Natural killer cell (primary cell): ENCODE data around the gene CACNA1B. TPM values are rescaled to one million over a fixed set of nuclear protein-coding genes. Genes with fewer than 3 reads are reported as not detected.

Source experiments
- ATAC-seq, 3 donors: fragments of 150-1000 bp in 2 of 3; fragments of 200-7000 bp in 1 of 3; cut with Tn5 transposase; 1 replicate in 1 of 3; 2 replicates in 2 of 3; pipeline ENCODE4 v1.10.0; 2021; ENCODE audit warnings: mild to moderate bottlenecking in 2 of 3, moderate library complexity in 2 of 3
- DNase-seq, 2 donors: peaks; one replicate each; pipeline versions ENCODE4 v3.0.0 to v3.0.0-alpha.2; 2013 to 2021; ENCODE audit warnings: mixed read lengths in 1 of 2
- H3K27ac ChIP-seq: one replicate; pipeline ENCODE4 v1.5.1; 2013; ENCODE audit warnings: mild to moderate bottlenecking, low read length
- H3K27me3 ChIP-seq: one replicate; pipeline ENCODE4 v1.6.1; 2013; ENCODE audit warnings: low read length; ENCODE audit not compliant: control insufficient read depth, insufficient read depth
- H3K36me3 ChIP-seq: one replicate; pipeline ENCODE4 v1.6.1; 2013; ENCODE audit warnings: low read length; ENCODE audit not compliant: control insufficient read depth, insufficient read depth
- H3K4me1 ChIP-seq: one replicate; pipeline ENCODE4 v1.6.1; 2013; ENCODE audit warnings: low read length; ENCODE audit not compliant: control insufficient read depth, insufficient read depth
- H3K4me3 ChIP-seq: one replicate; pipeline ENCODE4 v1.5.1; 2013; ENCODE audit warnings: low read length
- H3K9me3 ChIP-seq: one replicate; pipeline ENCODE4 v1.6.1; 2013; ENCODE audit warnings: low read length; ENCODE audit not compliant: control insufficient read depth, insufficient read depth
- H3K27ac Mint-ChIP-seq, 2 donors: one replicate each; pipeline ENCODE4 v1.8.0; 2022; ENCODE audit warnings: mild to moderate bottlenecking in 2 of 2, mixed read lengths in 2 of 2, moderate library complexity in 1 of 2
- H3K27me3 Mint-ChIP-seq, 2 donors: one replicate each; pipeline ENCODE4 v1.8.0; 2022; ENCODE audit warnings: low read depth in 2 of 2, mixed read lengths in 2 of 2
- H3K36me3 Mint-ChIP-seq: one replicate; pipeline ENCODE4 v1.8.0; 2022; ENCODE audit warnings: mixed read lengths
- H3K4me1 Mint-ChIP-seq, 2 donors: one replicate each; pipeline ENCODE4 v1.8.0; 2022; ENCODE audit warnings: mixed read lengths in 2 of 2
- H3K4me3 Mint-ChIP-seq: one replicate; pipeline ENCODE4 v1.8.0; 2022; ENCODE audit warnings: mild to moderate bottlenecking, moderate library complexity, mixed read lengths
- H3K9me3 Mint-ChIP-seq, 2 donors: one replicate each; pipeline ENCODE4 v1.8.0; 2022; ENCODE audit warnings: mixed read lengths in 2 of 2
- WGBS: methylation state at CpG from one replicate; pipeline ENCODE4 v1.1.7; 2013; ENCODE audit warnings: missing lambda C conversion rate; ENCODE audit not compliant: insufficient coverage; 5-methylcytosine and 5-hydroxymethylcytosine counted together
- intact Hi-C: fragments of 100-400 bp; cut with micrococcal nuclease; formaldehyde crosslinking; loops from one replicate; pipeline ENCODE4 v1.14.2; 2022
- total RNA-seq, 4 donors: library from RNA; stranded (reverse); fragments of 120-200 nt in 1 of 4; gene quantifications; one replicate each; pipeline versions ENCODE4 v1.2.3 to v1.2.4, GENCODE V29; 2013 to 2022
- TF ChIP-seq, protein P1 (sequence below): fragments of 200-600 bp; IDR thresholded peaks from one replicate; pipeline ENCODE4 v1.8.0; 2022; ENCODE audit warnings: antibody characterized with exemption

Gene CACNA1B
- total RNA-seq, 3 donors from 2014 or later (not counting 1 experiment from before 2014, with no cell fraction given): 0.07 TPM; not detected in 2

DNA sequence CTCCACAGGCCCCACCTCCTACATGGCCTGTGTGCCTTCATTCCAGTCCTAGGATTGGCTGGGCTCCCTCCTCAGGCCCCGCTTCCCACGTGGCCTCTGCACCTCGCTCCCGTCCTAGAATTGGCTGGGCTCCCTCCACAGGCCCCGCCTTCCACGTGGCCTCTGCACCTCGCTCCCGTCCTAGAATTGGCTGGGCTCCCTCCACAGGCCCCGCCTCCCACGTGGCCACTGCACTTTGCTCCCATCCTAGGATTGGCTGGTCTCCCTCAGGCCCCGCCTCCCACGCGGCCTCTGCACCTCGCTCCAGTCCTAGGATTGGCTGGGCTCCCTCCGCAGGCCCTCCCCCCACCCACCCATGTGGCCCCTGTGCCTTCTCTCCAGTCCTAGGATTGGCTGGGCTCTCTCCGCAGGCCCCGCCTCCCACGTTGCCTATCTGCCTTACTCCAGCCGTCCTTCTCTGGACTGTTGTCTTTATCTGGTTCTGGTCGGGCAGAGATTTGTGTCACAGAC lies 45.3 kb upstream of the CACNA1B start:
- Histone ChIP-seq H3K4me3 (no peak overlapping the region), H3K27me3 (no peaks in the 10 kb centered on the region), H3K27ac (no peak overlapping the region), H3K9me3 (no peaks in the 10 kb centered on the region), H3K4me1 (no peaks in the 10 kb centered on the region), H3K36me3 (peaks cover 50% of the 10 kb centered on the region)
- H3K27me3 Mint-ChIP-seq: no peaks in the 10 kb centered on the region
- intact Hi-C loops: no loop called here
- WGBS: 97% methylated on average over 20 of the region's 20 CpGs
- ATAC-seq (no peak), DNase-seq (no peak)
- no peak overlapping the region for H3K27ac Mint-ChIP-seq
- no peaks in the 10 kb centered on the region for H3K9me3 Mint-ChIP-seq
- no peaks in the 10 kb centered on the region for H3K36me3 Mint-ChIP-seq
- no peak overlapping the region for H3K4me3 Mint-ChIP-seq
- TF ChIP-seq, protein P1, sequence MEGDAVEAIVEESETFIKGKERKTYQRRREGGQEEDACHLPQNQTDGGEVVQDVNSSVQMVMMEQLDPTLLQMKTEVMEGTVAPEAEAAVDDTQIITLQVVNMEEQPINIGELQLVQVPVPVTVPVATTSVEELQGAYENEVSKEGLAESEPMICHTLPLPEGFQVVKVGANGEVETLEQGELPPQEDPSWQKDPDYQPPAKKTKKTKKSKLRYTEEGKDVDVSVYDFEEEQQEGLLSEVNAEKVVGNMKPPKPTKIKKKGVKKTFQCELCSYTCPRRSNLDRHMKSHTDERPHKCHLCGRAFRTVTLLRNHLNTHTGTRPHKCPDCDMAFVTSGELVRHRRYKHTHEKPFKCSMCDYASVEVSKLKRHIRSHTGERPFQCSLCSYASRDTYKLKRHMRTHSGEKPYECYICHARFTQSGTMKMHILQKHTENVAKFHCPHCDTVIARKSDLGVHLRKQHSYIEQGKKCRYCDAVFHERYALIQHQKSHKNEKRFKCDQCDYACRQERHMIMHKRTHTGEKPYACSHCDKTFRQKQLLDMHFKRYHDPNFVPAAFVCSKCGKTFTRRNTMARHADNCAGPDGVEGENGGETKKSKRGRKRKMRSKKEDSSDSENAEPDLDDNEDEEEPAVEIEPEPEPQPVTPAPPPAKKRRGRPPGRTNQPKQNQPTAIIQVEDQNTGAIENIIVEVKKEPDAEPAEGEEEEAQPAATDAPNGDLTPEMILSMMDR: no peak
- peaks cover 5 to 11% of the 10 kb centered on the region in 2 donors for H3K4me1 Mint-ChIP-seq

DNA sequence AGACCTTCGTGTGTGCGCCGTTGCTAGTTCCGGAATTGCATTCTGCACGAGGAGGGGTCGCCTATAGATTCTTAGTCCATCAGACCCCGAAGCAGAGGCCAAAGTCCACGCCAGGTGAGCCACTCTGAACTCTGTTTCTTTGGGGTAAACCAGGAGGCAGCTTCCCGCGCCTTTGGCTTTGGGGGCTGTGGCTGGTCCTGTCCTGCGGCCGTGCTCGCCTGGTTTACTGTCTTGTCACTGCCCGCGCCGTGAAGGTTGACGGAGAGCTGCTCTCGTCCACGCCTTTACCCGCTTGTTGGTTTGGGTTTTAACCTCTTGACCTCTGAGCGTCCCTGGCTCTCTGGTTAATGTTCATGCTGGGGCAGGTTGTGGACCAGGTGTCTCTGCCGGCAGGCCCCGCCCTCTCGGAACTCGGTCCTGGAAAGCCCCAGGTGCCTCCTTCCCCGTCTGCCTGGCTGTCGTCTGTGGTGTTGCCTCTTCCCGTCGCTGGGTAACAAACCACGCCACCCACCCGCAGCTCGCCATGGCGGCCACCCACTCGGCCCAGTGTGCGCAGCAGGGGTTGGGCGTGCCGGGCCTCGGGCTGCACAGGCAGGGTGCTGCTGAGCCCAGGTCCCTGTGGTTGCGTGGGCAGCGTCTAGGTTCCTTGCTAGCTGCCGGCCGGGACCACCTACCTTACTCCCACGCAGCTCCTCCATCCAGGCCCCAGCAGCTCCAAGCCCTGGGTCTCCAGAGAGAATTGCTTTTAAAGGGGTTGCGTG lies 44.6 kb upstream of the CACNA1B start:
- intact Hi-C loops: no loop called here
- H3K27ac ChIP-seq: no peak overlapping the region
- TF ChIP-seq, protein P1: no peak
- ATAC-seq (no peak), DNase-seq (no peak)
- Mint-ChIP-seq H3K9me3 (no peaks in the 10 kb centered on the region), H3K4me3 (no peak overlapping the region), H3K27ac (no peak overlapping the region), H3K36me3 (no peaks in the 10 kb centered on the region), H3K4me1 (peaks cover 5 to 11% of the 10 kb centered on the region in 2 donors), H3K27me3 (no peaks in the 10 kb centered on the region)
- H3K27me3 ChIP-seq: no peaks in the 10 kb centered on the region
- no peaks in the 10 kb centered on the region for H3K9me3 ChIP-seq
- no peaks in the 10 kb centered on the region for H3K4me1 ChIP-seq
- peaks cover 45% of the 10 kb centered on the region for H3K36me3 ChIP-seq
- no peak overlapping the region for H3K4me3 ChIP-seq
- 97% methylated on average over 44 of the region's 44 CpGs for WGBS

DNA sequence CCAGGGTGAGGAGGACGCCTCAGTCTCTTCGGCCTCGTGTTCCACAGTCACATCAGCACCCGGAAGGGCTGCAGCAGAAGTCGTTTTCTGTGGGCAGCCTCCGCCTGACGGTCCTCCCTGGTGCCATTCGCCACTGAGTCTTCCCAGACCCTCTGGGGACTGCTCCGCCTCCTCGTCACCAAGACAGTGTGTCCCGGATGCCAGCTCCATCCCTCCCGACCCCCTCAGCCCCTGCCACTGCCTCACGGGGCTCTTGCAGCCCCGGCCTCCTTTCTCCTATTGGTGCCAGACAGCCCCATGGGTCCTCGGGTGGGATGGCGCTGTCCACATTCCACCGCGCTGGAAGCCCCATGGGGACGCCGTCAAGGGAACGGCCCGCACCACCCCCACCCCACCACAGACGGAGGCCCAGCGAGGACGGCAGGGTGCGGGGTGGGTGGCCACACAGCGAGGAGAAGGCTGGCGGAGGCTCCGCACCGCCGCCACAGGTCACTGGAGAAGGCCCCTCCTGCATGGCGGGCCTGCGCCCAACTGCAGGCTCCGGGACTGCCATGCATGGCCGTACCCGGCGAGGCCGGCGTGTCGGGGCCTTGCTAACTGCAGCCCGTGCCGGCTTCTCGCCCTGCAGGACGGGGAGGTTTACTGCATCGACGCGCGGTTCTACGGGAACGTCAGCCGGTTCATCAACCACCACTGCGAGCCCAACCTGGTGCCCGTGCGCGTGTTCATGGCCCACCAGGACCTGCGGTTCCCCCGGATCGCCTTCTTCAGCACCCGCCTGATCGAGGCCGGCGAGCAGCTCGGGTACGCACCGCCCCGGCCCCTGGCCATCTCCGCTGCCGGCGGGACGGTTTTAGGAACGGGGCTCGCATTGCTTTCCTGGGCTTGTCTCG lies 43.6 kb upstream of the CACNA1B start:
- no peaks in the 10 kb centered on the region for H3K27me3 Mint-ChIP-seq

More for the DNA sequence above, 43.6 kb upstream of the CACNA1B start:
- Histone ChIP-seq H3K9me3 (no peaks in the 10 kb centered on the region), H3K27ac (no peak overlapping the region), H3K4me1 (no peaks in the 10 kb centered on the region), H3K4me3 (no peak overlapping the region), H3K27me3 (no peaks in the 10 kb centered on the region), H3K36me3 (peaks cover 42% of the 10 kb centered on the region)
- no peaks in the 10 kb centered on the region for H3K9me3 Mint-ChIP-seq
- intact Hi-C loops: no loop called here
- ATAC-seq (no peak), DNase-seq (no peak)
- H3K27ac Mint-ChIP-seq: no peak overlapping the region
- TF ChIP-seq, protein P1: no peak
- H3K4me1 Mint-ChIP-seq: peaks cover 5 to 11% of the 10 kb centered on the region in 2 donors
- no peak overlapping the region for H3K4me3 Mint-ChIP-seq
- 98% methylated on average over 73 of the region's 73 CpGs for WGBS
- H3K36me3 Mint-ChIP-seq: peaks cover 6% of the 10 kb centered on the region
